ENCODE results near the gene SP9.

SP9 gene

GRCh38 chr2:174334781-174335251 is at the start of gene SP9:
Gene SP9 (plus strand): TSS chr2:174334954. CDS start chr2:174335093, 139 bp downstream.
- DNase-seq (ENCODE audit: low spot score): no peak

GRCh38 chr2:174286172-174286571 is 48.6 kb upstream of the SP9 start:
- no peak for DNase-seq (ENCODE audit: low spot score)

GRCh38 chr2:174292908-174293307 is 41.8 kb upstream of the SP9 start:
- no peak for DNase-seq (ENCODE audit: low spot score)

- no peak for DNase-seq (ENCODE audit: low spot score)
These were observed 34.6 kb upstream of the SP9 start for GRCh38 chr2:174300114-174300513.

GRCh38 chr2:174312581-174313234 is 22.0 kb upstream of the SP9 start:
- DNase-seq (ENCODE audit: low spot score): no peak

GRCh38 chr2:174322149-174322548 is 12.6 kb upstream of the SP9 start:
- DNase-seq (ENCODE audit: low spot score): no peak

GRCh38 chr2:174322746-174323145 is 12.0 kb upstream of the SP9 start:
- no peak for DNase-seq (ENCODE audit: low spot score)

GRCh38 chr2:174324530-174324929 is 10.2 kb upstream of the SP9 start:
- DNase-seq (ENCODE audit: low spot score): no peak

- no peak for DNase-seq (ENCODE audit: low spot score)
These were observed 9.2 kb upstream of the SP9 start for GRCh38 chr2:174325373-174326160.

GRCh38 chr2:174326161-174327020 is 8.4 kb upstream of the SP9 start:
- DNase-seq (ENCODE audit: low spot score): peak; percentile 5

- no peak for DNase-seq (ENCODE audit: low spot score)
These were observed 7.5 kb upstream of the SP9 start for GRCh38 chr2:174327021-174327840.

GRCh38 chr2:174327841-174328113 is 7.0 kb upstream of the SP9 start:
- no peak for DNase-seq (ENCODE audit: low spot score)

- DNase-seq (ENCODE audit: low spot score): no peak
These were observed 6.4 kb upstream of the SP9 start for GRCh38 chr2:174328114-174328960.

- DNase-seq (ENCODE audit: low spot score): no peak
These were observed 5.6 kb upstream of the SP9 start for GRCh38 chr2:174328961-174329715.

- no peak for DNase-seq (ENCODE audit: low spot score)
These were observed 3.7 kb upstream of the SP9 start for GRCh38 chr2:174330945-174331594.

GRCh38 chr2:174331595-174332216 is 3.0 kb upstream of the SP9 start:
- DNase-seq (ENCODE audit: low spot score): no peak

GRCh38 chr2:174332217-174332963 is 2.4 kb upstream of the SP9 start:
- no peak for DNase-seq (ENCODE audit: low spot score)

- DNase-seq (ENCODE audit: low spot score): no peak
These were observed 1.8 kb upstream of the SP9 start for GRCh38 chr2:174333017-174333371.

All from hepatic stellate cell (primary cell).